Activated CD4-positive, alpha-beta T cell treated with anti-CD3 and anti-CD28 coated beads, Interleukin-2, amount 50 U/mL, for 24 hours (primary cell): ENCODE results near the gene PRAME.

Source experiments
- DNase-seq, 2 donors: peaks; one replicate each; pipeline ENCODE4 v3.0.0-alpha.2; 2020; ENCODE audit warnings: low read depth in 1 of 2, low spot score in 1 of 2

Gene PRAME

DNA sequence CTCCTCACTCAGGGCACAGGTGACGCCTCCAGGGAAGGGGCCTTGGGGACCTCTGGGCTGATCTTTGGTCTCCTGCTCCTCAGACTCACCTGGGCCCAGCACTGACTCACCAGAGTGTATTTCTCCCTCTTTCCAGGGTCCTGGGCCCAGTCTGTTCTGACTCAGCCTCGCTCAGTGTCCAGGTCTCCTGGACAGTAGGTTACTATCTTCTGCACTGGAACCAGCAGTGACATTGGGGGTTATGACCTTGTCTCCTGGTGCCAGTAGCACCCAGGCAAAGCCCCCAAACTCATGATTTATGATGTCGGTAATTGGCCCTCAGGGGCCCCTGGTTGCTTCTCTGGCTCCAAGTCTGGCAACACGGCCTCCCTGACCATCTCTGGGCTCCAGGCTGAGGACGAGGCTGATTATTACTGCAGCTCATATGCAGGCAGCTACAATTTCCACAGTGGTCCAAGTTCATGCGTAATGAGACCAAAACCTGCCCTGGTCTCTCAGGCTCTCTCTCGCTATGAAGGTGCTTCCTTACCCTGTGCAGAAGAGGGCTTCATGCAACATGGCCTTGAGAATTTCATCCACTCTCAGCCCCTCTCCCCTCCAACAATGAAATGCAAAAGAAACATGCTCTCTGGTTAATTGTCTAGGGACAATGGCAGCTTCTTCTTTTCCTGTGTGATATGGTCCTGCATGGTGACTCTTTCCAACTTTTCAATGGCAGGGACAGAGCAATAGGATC lies 21.0 kb upstream of the PRAME start:
- DNase-seq = no peak

DNA sequence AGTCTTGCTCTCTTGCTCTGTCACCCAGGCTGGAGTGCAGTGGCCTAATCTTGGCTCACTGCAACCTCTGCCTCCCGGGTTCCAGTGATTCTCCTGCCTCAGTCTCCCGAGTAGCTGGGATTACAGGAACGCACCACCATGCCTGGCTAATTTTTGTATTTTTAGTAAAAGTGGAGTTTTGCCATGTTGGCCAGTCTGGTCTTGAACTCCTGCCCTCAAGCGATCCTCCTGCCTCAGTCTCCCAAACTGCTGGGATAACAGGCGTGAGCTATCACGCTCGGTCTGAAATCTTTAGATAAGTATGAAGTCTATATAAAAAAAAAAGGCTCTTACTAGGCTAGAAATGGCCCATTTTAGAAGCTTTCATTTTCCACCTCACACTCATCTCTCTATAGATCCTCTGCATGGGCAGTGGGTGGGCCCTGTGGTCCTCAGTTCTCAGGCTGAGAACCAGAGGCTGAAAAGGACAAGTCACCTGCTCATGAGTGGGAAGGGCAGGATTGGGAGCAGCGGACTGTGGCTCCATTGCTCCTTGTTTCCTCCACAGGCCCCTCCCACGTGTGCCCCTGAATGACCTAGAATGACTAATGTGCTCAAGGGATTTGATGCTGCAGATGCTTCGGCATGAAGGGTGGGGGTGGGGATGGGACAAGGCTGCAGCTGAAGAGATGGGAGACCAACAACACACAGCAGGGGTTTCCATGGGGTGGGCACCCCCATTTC lies 19.8 kb upstream of the PRAME start:
- no peak for DNase-seq

DNA sequence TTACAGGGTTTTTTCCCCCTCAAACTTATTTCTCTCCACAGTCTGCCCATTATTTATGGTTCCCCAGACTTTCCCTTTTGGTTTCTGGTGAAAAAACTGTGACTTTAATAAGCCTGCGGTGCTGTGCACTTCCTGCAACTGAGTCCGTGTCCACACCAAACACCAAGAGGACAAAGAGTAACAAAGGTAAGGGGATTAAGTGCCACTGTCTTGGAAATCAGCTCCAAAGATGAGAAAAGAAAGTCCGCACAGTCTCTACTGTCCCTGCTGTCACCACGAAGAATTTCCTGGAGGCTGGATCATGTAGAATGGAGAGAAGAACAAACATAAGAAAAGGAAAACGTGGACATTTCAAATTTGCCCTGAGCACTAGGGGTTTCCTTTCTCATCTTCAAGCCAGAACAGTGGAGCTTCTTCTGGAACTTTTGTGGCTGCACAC lies 17.9 kb upstream of the PRAME start:
- no peak for DNase-seq

DNA sequence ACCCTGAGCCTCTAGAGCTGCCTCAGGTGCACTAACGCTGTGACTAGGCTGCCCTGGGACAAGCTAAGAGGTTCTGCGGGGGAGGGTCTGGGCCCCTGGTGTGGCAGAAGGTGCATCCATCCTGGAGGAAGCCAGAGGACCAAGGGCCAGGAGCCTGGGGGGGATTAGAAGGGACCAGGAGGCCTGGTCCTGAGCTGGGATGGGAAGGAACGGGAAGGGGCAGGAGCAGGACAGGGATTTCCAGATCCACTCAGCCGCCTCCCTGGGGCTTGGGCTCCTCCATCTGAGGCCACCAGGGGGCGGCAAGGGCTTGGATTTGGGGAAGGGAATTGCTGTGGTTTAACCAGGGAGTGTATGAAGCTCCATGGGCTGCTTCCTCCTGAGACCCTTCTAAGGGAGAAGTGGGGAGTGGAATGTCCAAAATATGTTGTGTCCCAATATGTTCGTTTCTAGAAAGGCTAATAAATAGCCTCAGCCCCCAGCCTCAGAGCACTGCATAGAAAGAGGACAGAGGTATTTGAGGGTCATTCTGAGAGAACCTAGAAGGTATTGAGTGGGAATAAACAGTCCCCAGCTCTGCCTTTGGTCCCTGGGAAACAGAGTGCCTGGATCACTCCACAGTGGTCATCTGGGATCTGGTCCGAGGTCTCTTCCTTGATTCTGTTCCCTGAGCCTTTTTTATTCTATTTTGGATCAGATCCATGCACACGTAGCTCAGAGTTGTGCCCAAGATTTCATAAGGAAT lies 17.4 kb upstream of the PRAME start:
- peak in 1 of 2 donors; percentile 9 for DNase-seq

DNA sequence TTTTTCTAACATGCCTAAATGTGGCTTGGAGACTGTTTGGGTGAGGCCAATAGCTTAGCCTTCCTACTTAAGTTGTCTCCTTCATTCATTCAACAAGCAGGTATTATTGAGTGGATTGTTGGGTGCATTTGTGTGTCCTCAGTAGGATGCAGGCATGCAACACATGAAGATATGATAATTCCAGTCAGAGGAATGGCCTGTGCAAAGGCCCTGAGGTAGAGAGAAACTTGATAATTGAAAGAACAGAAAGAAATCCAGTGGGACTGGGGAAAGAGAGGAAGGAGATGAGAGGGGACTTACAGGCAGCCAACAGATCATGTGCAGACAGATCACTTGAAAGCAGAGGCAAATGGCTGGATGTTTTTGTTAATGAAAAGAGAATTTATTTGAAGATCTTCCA lies 15.3 kb upstream of the PRAME start:
- no peak for DNase-seq

DNA sequence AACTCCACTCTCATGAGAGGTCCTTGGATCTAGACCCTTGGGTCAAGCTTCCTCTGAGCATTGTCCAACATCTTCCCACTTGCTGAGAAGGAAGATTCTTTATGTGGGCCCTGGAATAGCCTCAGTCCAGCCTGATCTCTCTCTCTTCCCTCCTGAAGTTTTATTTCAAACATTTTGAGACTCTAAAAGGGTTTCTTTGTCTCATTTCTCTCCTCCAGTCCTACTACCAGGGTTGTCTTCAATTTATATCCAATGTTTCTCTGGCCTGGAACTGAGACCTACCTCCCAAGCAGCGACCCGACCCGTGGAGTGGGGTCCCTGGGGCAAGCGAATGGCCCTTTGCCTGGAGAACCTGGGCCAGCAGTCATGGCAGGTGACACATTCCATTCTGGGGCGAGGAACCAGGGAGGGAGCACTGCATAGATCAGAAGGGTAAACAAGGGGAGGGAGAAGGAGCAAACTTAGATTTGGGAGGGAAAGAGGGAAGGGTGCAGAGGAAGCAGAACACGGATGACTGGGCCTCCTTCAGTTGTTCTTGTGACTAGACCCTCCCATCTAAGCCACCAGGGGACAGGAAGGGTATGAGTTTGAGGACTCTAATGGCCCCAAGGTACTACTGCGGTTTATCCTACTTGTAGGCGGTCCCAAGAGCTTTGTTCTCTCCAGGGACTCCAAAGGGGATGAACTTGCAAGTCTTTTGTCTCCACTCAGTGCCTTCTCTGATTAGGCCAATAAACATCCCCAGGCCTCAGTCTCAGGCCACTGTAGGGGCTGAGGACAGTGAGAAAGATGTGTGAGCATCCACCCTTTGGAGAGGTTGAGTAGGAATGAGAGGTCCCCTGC lies 14.2 kb upstream of the PRAME start:
- DNase-seq = no peak

DNA sequence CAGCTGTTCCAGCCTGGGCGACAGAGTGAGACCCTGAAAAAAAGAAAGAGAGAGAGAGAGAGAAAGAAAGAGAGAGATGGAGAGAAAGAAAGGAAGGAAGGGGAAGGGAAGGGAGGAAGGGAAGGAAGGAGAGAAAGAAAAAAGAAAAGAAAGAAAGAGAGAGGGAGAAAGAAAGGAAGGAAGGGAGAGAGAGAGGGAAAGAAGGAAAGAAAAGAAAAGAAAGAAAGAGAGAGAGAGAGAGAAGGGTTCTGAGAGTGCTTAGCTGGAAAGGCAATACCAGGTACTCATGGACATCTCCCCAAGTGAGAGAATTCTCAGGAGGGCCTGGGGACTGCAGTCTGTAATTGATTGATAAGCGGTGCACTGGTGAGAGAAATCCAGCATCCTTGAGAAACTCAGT lies 12.8 kb upstream of the PRAME start:
- DNase-seq = no peak

DNA sequence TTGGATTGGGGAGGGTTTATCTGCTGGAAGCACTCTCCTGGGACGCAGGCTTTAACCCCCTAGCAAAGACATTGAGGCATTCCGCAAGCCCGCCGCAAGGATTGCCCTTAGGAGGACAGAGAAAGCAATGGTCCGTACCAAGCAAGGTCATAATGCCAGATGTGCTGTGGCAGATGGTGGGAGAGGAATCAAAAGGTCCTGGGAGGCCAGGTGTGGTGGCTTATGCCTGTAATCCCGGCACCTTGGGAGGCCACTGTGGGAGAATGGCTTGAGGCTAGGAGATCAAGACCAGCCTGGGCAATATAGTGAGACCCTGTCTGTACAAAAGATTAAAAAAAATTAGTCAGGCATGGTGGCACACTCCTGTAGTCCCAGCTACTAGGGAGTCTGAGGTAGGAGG lies 12.4 kb upstream of the PRAME start:
- DNase-seq = no peak

DNA sequence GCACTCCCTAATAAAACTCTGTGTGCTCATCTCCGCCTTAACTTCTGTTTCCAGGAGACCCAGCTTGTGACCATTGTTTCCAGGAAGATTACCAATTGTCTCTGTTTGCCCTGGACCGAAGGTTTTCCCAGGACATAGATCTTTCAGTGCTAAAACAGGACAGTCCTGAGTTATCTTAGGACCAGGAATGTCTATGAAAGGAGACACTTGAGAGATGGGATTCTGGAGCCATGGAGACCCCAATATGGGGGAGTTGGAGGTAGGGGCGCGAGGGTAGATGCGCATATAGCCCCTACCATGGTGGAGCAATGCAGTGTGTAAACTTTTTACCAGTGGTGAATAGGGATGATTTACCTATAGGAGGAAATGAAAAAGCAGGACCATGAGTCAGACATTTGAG lies 10.2 kb upstream of the PRAME start:
- no peak for DNase-seq

DNA sequence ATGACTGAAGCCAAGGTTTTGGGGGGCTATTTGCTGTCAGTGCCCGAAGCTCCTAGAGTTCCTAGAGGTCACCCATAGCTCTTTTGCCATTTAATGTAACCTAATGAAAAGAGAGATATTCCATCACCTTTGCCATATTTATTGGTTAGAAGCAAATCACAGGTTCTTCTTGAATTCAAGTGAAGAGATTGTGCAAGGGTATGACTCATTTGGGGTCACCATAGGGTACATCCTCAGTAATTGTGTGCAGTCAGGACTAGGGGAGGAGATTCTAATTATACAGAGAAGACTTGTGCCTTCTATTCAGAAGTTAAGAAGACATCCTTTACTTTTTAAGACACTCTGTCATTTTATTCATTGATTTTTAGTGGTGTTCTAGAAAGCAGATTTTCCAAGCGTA lies 6.9 kb upstream of the PRAME start:
- DNase-seq = no peak

DNA sequence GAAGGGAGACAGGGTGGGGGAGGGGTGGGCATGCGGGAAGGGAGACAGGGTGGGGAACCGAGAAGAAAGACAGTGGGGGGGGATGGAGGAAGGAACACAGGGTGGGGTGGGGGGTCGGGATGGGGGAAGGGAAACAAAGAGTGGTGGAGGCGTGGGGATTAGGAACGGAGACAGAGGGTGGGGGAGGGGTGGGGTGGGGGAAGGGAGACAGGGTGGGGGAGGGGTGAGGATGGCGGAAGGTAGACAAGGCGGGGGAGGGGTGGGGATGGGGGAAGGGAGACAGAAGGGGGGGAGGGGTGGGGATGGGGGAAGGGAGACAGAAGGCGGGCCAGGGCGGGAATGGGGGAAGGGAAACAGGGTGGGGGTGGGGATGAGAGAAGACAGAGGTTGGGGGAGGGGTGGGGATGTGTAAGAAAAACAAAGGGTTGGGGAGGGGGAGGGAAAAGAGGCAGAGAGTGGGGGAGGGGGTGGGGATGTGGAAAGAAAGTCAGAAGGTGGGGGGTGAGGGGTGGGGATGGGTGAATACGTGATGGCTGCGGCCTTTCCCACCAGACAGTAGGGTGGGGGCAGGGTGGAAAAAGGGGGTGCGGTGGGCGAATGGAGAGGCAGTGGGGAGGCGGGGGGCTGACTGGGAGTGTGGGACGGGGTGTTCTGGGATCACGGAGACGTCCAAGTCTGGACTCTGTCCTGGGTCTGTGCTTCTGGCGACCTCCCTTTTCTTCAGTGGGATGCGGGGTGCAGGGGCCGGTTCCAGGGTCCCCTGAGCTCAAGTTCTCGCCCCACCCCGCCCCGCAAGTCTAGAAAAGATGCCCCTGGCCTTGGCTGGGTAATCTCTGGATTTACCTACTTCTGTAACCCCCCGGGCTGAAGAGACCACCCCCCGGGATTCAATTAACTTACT lies 744 bp downstream of the PRAME start:
- DNase-seq = no peak

DNA sequence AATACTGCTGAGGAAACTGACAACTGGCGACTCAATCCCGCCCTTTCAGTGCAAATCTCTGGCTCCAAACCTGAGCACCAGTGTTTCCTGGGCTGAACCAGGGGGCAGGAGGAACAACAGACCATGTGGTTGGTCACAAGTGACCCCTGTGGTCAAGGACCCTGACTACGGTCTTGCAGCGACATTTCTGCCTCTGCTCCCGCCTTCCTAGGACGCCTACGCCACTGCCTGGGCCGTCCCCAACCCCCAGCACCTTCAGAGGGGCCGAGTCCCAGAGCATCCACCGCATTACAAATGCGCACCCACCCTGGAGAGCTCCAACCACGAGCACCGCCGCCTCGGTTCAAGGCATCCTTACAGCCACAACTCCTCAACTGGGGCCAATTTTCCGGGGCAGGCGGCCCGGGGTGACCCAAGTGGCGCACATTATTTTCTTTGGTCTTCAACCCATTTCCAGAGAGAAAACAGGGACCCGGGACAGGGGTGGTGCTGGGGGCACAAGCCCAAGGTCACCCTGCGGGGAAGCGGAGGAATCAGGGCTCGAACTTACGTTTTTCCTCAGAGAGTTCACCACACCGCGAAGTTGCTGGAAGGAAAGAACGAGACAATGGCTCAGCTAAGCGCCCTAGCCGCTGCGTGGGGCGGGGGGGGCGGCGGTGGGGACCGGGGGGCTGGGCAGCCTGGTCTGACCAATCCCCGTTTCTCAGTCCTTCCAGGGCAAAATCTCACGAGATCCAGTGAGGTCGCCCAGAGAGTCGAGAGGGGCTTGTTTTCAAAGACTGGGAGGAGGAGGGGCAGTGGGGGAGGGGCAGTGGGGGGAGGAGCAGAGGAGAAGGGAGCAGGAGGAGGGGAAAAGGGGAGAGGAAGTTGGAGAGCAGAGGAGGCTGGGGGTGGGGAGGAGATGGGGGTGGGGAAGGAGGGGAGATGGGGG lies 1.8 kb downstream of the PRAME start:
- DNase-seq = no peak

DNA sequence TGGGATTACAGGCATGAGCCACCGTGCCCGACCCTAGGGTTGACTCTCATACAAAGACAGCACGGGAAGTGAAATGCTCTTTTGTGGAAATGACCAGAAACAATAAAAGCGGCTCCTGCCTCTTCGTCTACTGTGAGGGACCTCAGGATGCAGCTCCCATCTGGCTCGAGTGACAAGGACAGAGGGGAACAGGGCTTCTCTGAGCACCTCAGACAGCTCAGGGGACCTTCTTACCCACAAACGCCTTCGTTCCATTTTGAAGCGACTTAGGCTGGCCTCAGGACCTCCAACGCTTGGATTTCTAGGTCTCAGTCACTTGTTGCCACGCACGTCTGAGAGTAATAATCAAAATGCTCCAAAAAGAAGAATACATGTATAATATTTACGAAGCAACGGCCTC lies 2.5 kb downstream of the PRAME start:
- no peak for DNase-seq

DNA sequence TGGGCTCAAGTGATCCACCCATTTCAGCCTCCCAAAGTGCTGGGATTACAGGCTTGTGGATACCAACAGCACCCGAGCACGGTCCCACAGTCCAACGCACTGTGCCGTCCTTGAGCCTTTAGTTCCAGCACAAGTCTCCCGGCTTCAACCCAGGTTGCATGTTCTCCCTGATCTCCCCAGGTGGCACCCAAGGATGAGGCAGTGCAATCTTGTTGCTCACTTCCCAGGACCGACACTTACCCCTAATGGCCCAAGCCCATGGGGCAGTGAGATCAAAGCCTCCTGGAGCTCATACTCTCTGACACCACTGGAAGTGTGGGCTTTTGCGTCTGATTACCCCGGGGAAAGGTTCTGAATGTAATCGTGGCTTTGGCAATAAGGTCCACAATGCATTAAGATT lies 3.5 kb downstream of the PRAME start:
- no peak for DNase-seq

DNA sequence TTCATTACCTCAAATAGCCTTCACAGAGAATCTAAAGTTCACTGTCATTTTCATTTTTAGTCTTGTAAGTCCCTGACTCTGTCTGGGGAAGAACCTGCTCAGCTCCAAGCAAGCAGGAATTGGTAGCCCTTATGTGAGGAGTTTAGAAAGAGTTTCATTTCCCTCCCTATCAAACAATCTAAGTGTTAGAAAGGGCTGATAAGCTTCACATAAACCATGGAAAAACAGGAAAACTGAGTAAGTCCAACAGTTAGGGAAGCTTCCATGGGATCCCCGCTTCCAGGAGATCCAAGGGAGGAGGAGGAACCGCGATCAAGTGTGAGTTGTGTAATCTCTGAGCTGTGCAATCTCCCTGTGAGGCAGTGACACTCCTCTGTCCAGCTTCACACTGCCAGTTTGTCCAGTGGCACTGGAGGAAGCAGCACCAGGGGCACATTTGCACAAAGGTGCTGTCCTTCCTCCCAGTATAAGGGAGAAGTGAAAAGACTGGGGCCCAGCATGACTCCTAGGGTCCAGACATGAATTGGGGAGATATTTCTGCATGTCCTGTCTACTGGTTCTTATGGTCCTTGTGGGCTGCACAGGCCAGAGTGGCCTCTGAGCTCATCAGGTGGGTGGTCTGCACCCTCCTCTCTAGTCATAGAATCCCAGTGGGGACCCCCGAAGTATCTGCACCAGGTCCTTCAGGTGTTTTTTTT lies 4.3 kb downstream of the PRAME start:
- DNase-seq = no peak

DNA sequence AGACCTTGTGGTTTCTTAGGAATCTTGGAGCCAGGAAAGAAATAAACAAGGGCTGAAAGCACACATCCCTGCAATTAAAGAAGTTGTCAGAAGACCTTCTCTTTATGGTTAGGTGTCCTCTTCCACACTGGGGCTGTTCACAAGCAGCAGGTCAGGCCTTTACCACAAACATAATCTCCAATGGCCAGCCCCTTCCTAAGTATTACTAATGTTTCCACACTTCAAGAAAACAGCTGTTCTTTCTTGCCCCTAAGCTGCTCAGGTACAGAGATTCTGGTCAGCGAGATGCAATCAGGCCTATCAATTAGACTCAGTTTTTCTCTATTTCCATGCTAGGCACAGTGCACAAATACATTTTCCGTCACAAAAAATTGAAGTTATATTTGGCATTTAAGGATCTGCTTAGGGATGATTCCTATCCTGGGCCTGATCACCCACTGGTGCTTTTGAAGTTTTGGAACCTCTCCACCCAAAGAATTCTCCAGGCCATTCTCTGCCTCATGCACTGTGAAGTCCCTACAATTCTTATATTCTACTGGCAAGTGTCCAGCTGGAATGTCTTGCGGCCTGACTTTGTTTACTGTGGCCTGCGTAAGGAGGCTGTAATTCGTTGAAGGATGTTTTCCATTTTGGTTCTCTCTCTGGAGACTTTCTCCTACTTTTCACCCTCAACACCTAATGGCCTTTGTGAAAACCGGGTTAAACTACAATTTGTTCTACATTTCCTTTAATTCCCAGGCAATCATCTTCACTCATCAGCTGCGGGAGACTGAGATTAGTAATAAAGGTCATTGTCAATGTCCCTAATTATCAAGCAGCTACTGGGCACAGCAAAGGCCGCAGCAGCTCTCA lies 5.1 kb downstream of the PRAME start:
- DNase-seq = no peak

DNA sequence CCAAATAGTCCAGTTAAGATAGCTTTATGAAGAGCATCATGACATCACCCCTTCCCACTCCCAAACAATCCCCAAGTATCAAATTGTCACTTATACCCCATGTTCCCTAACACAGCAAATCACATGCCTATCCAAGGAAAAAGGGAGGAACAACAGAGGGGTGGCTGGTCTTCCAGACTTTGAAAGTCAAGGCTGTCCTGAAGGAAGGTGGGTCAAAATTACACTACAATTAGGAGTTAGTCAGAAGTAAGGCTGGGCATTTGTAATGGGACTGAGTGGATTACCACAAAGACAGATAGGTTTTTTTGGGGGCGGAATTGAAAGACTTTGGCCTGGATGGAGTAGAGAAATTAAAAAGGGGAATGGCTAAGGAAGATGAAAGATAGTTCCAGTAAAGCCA lies 5.9 kb downstream of the PRAME start:
- no peak for DNase-seq

DNA sequence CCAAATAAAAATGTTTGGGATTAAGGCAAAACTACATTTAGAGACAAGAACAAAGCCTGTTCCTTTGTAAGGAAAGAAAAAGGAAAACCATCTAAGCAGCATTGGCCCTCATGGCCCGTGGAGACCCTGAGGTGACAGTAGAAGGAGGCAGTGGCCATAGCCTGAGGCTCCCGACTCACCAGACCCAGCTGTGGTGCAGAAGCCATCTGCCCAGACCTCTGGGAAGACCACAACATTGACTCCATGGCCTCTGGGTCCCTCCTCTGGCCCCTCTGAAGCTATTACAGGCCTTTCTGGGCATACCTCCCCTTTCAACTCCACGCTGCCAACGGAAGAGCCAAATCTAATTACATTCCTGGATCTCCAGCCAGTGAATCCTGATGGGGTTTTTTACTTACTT lies 6.4 kb downstream of the PRAME start:
- no peak for DNase-seq
